Endothelial cell of hepatic sinusoid (primary cell): Measurements from ENCODE around the gene ADA.

Source experiments
- in situ Hi-C: cut with HindIII; loops from 2 replicates; pipeline ENCODE4 v1.10.0; 2017; ENCODE audit warnings: low sequenced_read_pairs

ADA gene

DNA sequence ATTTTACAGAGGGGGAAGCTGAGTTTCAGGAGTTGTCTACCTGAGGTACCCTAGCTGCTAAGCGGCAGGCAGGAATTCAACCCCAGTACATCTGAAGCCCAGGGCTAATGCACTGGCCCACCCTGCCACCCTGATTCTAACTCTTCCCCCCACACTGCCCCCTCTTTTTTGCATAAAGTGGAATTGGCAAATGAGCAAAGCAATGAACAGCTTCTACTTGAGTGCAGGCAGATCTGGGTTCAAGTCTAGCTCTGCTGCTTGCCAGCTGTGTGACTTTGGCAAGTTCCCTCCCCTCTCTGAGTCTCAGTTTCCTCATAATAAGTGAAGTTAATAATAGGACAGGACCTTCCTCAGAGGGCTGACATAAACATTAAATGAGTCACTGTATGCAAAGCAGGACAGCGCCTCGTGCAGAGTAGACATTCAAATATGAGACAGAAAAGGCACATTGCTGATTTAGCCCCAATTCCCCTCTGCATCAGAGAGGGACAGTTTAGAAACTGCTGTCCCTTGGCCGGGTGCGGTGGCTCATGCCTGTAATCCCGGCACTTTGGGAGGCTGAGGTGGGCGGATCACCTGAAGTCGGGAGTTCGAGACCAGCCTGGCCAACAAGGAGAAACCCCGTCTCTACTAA, 4.7 kb downstream of the ADA start:
- in situ Hi-C loops, result no loop called here

DNA sequence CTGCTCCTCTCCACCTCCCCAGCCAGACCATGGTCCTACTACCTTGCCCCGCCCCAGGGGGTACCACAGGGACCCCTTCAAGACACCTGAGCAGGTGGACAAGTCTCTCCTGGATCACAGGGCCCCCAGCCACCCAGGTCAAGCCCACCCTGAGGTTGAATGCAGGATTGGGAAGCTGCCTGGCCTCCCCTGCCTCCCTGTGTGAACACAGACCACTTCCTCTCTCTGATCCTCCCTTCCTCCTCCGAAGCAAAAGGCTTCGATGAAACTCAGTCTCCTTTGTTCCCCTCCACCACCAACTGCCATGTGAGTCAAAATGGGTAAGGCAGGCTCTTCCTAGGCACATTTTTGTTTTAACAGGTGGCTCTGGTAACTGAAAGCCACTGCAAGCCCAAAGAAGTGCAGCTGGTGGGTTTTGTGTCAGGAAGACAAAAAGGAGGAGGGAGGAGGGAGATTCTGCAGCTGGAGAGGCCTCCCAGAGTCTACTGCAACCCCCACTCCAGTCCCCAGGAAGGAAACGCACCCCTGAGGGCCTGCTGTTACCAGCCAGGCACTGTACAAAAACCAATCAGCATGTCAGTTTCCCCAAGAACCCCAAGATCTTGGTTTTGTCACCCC, 5.4 kb downstream of the ADA start:
- in situ Hi-C loops, result no loop called here

DNA sequence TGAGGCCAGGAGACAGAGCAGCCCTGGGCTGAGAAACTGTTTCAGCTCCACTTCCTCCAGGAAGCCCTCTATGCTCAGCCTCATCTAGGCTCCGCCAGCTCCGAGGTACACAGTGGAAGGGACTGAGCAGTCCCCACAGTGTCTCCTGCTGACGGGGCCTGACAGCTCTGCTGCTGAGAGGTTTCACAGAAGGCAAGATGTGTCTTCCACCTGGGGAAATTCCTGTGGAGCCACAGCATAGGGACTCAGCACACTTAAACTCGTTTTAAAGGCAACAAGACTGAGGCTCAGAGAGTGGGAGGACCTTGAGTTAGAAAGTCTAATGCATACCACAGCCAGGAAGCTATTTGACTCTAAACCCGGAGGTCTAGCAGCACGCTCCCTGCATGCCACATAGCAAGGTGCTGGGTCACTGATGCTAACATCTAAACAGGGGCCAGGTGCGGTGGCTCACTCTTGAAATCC, 6.8 kb downstream of the ADA start:
- in situ Hi-C loops, result no loop called here

GRCh38 chr20:44644230-44644617, 7.3 kb downstream of the ADA start:
- in situ Hi-C loops, result no loop called here

GRCh38 chr20:44643596-44644229, 7.8 kb downstream of the ADA start:
- in situ Hi-C loops, result no loop called here

DNA sequence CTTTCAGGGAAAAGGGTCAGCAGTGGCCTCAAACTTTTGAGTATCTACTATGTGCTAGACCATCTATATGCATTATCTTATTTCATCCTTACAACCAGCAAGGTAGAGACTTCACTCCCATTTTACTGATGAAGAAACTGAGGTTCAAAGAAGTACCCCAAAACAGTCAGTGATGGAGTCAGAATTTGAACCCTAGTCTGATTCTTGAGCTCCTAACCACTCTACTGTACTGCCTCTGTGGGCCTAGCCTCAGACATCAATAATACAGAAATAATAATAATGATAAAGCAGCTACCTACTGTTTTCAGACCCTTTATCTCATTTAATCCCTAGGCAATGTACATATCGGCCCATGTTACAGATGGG, 8.4 kb downstream of the ADA start:
- in situ Hi-C loops, result no loop called here

DNA sequence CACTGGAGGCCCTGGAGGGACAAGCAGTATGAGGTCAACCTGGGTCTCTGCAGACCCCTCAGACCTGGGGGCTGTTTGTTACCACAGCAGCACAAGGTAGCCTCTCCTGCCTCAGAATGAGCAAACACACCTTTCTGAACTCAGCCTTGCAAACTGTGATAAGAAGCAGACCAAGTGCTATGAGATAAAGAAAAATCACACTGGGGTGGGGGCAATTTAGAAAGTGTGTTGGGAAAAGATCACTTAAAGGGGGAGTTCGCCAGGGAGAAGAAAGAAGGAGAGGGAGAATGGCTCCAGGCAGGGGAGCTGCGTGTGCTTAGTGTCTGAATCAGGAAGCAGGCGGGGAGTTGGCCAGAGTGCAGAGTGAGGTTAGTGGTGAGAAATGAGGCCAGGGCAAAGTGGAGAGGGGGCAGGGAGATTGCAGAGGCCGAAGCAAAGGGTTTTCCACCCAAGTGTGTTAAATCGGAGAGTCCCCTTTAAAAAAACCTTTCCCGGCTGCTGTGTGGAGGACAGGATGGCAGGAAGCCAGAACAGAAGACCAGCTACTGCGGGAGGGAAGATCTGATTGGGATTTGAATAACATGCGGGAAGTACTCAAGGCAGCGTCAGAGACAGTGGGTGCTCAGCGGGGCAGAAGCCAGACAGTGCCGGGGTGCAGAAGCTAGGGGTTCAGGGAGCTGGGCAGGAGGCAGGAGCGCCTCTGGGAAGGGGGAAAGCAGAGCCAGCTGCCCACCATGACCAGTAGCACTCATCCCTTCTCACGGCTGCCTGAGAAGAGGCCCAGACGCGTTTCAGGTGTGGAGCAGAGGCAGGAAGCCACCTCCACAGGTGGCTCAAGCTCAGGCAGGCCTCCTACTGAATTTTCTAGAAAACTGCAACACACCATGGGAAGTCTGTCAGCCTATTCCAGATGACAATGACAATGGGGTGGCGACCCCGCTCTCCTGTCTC, 9.0 kb downstream of the ADA start:
- in situ Hi-C loops, result no loop called here

- in situ Hi-C loops, result no loop called here
Observed at GRCh38 chr20:44641325-44641724, 10.2 kb downstream of the ADA start.

- in situ Hi-C loops, result no loop called here
Observed at GRCh38 chr20:44640522-44640921, 11.0 kb downstream of the ADA start.

GRCh38 chr20:44637522-44638372, 13.8 kb downstream of the ADA start:
- in situ Hi-C loops, result no loop called here

GRCh38 chr20:44637042-44637441, 14.5 kb downstream of the ADA start:
- in situ Hi-C loops, result no loop called here

DNA sequence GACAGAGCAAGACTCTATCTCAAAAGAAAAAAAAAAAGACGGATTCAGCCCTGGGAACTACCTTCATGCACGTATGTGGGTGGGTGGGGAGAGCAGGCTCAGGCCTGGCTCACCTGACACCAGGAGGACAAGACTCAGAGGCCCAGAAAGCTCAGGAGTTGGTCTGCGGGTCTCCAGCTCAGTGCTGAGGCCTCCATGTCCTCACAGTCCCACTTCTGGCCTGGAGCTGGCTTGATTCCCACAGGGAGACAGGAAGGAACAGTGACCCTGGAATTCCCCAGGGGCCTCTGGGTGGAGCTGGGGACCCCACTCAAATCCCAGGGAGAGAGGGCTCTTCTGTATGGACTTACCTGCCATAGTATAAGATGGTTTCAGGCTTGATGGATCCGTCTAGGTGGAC, 15.6 kb downstream of the ADA start:
- in situ Hi-C loops, result no loop called here

GRCh38 chr20:44633872-44634600, 17.5 kb downstream of the ADA start:
- in situ Hi-C loops, result no loop called here

DNA sequence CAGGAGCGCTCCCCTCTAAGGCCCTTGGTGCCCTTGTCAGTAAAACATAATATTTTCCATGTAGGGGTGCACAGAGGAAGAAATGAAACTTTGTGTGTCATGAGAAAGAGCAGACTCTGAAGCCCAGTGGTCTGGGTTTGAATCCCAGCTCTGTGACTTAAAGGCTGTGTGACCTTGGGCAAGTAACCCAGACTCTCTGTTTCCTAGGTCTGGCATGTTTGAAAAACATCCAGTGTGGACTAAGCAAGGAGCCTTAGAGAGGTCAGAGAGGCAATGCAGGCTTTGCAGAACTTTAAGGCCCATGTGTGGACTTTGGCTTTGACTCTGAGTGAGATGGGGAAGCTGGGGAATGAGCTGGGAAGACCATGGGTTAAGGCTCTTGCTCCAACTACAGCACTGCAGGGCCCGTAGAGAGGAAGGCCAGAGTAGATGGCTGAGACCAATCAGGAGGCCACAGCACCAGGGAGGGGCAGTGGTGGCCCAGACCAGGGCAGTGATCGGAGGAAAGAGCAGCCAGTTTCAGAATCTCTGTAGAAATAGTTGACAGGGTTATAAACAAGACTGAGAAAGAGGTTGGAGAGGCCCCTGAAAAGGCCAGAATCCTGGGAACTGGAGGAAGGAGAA, 18.2 kb downstream of the ADA start:
- in situ Hi-C loops, result no loop called here

- in situ Hi-C loops, result no loop called here
Observed at GRCh38 chr20:44632103-44632752, 19.3 kb downstream of the ADA start.

- in situ Hi-C loops, result no loop called here
Observed at GRCh38 chr20:44630297-44630696, 21.2 kb downstream of the ADA start.

- in situ Hi-C loops, result no loop called here
Observed at GRCh38 chr20:44629542-44629941, 22.0 kb downstream of the ADA start.

- in situ Hi-C loops, result no loop called here
Observed at GRCh38 chr20:44629017-44629385, 22.5 kb downstream of the ADA start.
